Calu3 (cell line): ENCODE data around the gene C2. TPM values are rescaled to one million over a fixed set of nuclear protein-coding genes. Genes with fewer than 3 reads are reported as not detected.
A peak's percentile ranks its signal among the peaks of the same experiment; 100 is the strongest.

Experiments used
- BruUV-seq: library from RNA; stranded (reverse); fragments of 400-500 nt; replicated peaks from 2 replicates; lab custom pipeline; 2021; lab: Mats Ljungman, UMichigan
- CTCF ChIA-PET: fragments of 300-600 bp; sonication (Branson Sonifier 250); formaldehyde crosslinking; loops from one replicate; lab custom pipeline; 2022; ENCODE audit warnings: antibody characterized with exemption; lab: Charles Lee
- DNase-seq: peaks from one replicate; pipeline ENCODE4 v3.0.0; 2022
- H3K27ac Mint-ChIP-seq: one replicate; pipeline ENCODE4 v1.8.0; 2022; ENCODE audit warnings: mixed read lengths; ENCODE audit not compliant: unreplicated experiment
- H3K27me3 Mint-ChIP-seq: one replicate; pipeline ENCODE4 v1.8.0; 2022; ENCODE audit warnings: mixed read lengths; ENCODE audit not compliant: unreplicated experiment
- H3K36me3 Mint-ChIP-seq: one replicate; pipeline ENCODE4 v1.8.0; 2022; ENCODE audit warnings: mild to moderate bottlenecking, moderate library complexity, mixed read lengths; ENCODE audit not compliant: insufficient read depth, unreplicated experiment
- H3K4me1 Mint-ChIP-seq: one replicate; pipeline ENCODE4 v1.8.0; 2022; ENCODE audit warnings: mild to moderate bottlenecking, low read depth, mixed read lengths; ENCODE audit not compliant: unreplicated experiment
- H3K4me3 Mint-ChIP-seq: one replicate; pipeline ENCODE4 v1.8.0; 2022; ENCODE audit warnings: mild to moderate bottlenecking, low read depth, moderate library complexity, mixed read lengths; ENCODE audit not compliant: unreplicated experiment
- H3K9me3 Mint-ChIP-seq: one replicate; pipeline ENCODE4 v1.8.0; 2022; ENCODE audit warnings: low read depth, mixed read lengths; ENCODE audit not compliant: unreplicated experiment
- intact Hi-C: fragments of 100-400 bp; cut with micrococcal nuclease; formaldehyde crosslinking; loops from one replicate; pipeline ENCODE4 v1.10.0; 2022; ENCODE audit not compliant: unreplicated experiment
- total RNA-seq: library from RNA; stranded (reverse); gene quantifications from 2 replicates; pipeline ENCODE4 v1.2.3, GENCODE V29; 2022
- TF ChIP-seq, protein P1 (sequence below): fragments of 200-600 bp; IDR thresholded peaks from one replicate; pipeline ENCODE4 v1.8.0; 2022; ENCODE audit warnings: antibody characterized with exemption; ENCODE audit not compliant: unreplicated experiment

Gene C2
- total RNA-seq, 1 experiment from 2014 or later, result 6.3 TPM

GRCh38 chr6:31879901-31880300 lies 47.6 kb upstream of the C2 start:
- no peak for DNase-seq
- peak overlapping the region; percentile 89 for H3K27ac Mint-ChIP-seq
- BruUV-seq, result TSS peak; percentile 6
- intact Hi-C loops, result no loop called here
- CTCF ChIA-PET, result no interaction called here
- peaks cover 84% of the 10 kb centered on the region for H3K36me3 Mint-ChIP-seq
- H3K4me3 Mint-ChIP-seq, result peak overlapping the region; percentile 88
- no peaks in the 10 kb centered on the region for H3K9me3 Mint-ChIP-seq
- TF ChIP-seq, protein P1, sequence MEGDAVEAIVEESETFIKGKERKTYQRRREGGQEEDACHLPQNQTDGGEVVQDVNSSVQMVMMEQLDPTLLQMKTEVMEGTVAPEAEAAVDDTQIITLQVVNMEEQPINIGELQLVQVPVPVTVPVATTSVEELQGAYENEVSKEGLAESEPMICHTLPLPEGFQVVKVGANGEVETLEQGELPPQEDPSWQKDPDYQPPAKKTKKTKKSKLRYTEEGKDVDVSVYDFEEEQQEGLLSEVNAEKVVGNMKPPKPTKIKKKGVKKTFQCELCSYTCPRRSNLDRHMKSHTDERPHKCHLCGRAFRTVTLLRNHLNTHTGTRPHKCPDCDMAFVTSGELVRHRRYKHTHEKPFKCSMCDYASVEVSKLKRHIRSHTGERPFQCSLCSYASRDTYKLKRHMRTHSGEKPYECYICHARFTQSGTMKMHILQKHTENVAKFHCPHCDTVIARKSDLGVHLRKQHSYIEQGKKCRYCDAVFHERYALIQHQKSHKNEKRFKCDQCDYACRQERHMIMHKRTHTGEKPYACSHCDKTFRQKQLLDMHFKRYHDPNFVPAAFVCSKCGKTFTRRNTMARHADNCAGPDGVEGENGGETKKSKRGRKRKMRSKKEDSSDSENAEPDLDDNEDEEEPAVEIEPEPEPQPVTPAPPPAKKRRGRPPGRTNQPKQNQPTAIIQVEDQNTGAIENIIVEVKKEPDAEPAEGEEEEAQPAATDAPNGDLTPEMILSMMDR, result no peak
- peaks cover 49% of the 10 kb centered on the region for H3K4me1 Mint-ChIP-seq
- H3K27me3 Mint-ChIP-seq, result no peaks in the 10 kb centered on the region

DNA sequence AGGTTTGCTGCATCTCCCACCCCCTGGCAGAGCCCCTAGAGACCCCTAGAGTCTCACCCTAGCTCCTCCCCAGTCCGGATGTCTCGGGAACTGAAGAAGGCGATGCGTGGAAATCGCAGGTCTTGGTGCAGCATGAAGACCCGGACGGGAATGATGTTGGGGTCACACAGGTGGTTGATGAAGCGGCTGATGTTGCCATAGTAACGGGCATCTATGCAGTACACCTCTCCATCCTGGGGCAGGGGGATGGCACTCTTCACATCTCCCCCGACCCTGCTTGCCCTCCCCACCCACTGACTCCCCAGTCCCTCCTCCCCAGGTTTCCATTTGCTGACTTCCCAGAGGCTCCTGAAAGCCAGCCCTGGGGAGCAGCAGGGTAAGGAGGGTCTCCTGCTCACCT lies 46.9 kb upstream of the C2 start:
- no peak for DNase-seq
- peaks cover 85% of the 10 kb centered on the region for H3K36me3 Mint-ChIP-seq
- H3K4me1 Mint-ChIP-seq, result peaks cover 48% of the 10 kb centered on the region
- H3K4me3 Mint-ChIP-seq, result no peak overlapping the region
- no peaks in the 10 kb centered on the region for H3K9me3 Mint-ChIP-seq
- H3K27ac Mint-ChIP-seq, result peak overlapping the region; percentile 5
- intact Hi-C loops, result no loop called here
- CTCF ChIA-PET, result no interaction called here
- no peaks in the 10 kb centered on the region for H3K27me3 Mint-ChIP-seq
- BruUV-seq, result no TSS peak
- TF ChIP-seq, protein P1, result no peak

DNA sequence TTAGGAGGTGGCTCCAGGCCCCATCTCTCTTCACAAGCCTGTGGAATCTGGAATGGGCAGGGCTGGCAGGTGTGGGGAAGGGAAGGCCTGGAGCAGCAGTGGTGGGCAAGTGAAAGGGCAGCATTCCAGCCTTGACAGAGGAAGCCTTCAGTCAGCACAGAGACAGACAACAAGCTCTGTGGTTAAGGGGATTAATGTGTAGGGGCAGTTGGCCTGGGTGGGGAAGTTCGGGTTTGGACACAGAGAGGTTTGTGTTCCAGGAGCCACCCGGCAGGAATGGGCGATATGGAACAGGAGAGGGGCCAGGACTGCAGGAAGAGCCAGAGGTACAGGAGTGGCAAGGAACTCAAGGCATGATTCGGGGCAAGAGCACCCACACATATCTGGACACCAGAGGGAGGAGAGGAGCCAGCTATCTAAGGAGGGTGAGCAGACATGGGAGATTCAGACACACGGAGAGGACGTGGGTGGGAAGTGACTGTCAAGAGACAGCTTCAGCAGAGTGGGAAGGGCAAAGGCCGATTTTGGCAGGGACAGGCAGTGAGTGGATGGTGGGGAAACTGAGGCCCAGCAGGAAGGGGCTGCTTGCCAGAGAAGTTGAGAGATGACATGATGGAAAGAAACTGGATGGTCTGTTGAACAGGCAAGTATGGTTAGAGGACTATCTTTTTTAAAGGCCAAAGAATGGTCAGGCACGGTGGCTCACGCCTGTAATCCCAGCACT lies 46.2 kb upstream of the C2 start:
- no peaks in the 10 kb centered on the region for H3K9me3 Mint-ChIP-seq
- intact Hi-C loops, result no loop called here
- peaks cover 87% of the 10 kb centered on the region for H3K36me3 Mint-ChIP-seq
- TF ChIP-seq, protein P1, result no peak
- no peak overlapping the region for H3K4me3 Mint-ChIP-seq
- BruUV-seq, result no TSS peak
- CTCF ChIA-PET, result interaction anchor here (0.7 kb wide), 2 partner anchors 70 to 159 kb away, joined by 4 to 6 read pairs; no protein-coding TSS in a partner anchor
- H3K27ac Mint-ChIP-seq, result peak overlapping the region; percentile 5
- peaks cover 41% of the 10 kb centered on the region for H3K4me1 Mint-ChIP-seq
- DNase-seq, result no peak
- no peaks in the 10 kb centered on the region for H3K27me3 Mint-ChIP-seq

DNA sequence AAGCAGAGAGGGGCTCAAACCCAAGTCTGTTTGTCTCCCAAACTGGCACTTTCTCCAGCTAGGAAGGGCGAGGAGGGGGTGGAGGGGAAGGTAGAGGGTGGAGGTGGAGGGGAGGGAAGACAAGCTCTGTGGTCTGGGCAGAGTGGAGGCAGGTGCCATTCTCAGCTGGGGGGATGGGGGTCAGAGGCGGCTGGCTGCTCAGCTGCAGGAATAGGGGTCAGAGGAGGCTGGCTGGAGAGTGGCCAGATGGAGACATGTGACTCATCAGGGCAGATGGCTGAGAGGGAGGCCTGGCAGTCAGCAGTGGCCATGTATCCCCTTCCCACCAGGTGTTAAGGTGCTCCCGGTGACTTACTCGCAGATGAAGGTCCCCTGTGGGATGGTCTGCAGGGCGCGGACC lies 45.2 kb upstream of the C2 start:
- H3K4me3 Mint-ChIP-seq, result no peak overlapping the region

More for the DNA sequence above, 45.2 kb upstream of the C2 start:
- H3K4me1 Mint-ChIP-seq, result peaks cover 37% of the 10 kb centered on the region
- no peaks in the 10 kb centered on the region for H3K9me3 Mint-ChIP-seq
- CTCF ChIA-PET, result interaction anchor here (0.6 to 0.7 kb wide), 3 partner anchors 33 to 578 kb away, joined by 3 to 7 read pairs (median 5); no protein-coding TSS in a partner anchor
- no TSS peak for BruUV-seq
- peaks cover 86% of the 10 kb centered on the region for H3K36me3 Mint-ChIP-seq
- TF ChIP-seq, protein P1, result no peak
- H3K27me3 Mint-ChIP-seq, result no peaks in the 10 kb centered on the region
- DNase-seq, result no peak
- intact Hi-C loops, result no loop called here
- no peak overlapping the region for H3K27ac Mint-ChIP-seq
